ENCODE data around the gene POLR2C.

POLR2C gene

GRCh38 chr16:57447186-57447962 is 15.1 kb upstream of the POLR2C start, which contains the start of the genes CIAPIN1 and COQ9:
CIAPIN1 (minus strand) TSS chr16:57447385; CDS start chr16:57440928, 6,457 bp downstream.
COQ9 (plus strand) TSS chr16:57447479; CDS start chr16:57447506, 27 bp downstream.
- in situ Hi-C loops (cut with MboI; ENCODE audit: low sequenced_read_pairs): no loop called here

DNA sequence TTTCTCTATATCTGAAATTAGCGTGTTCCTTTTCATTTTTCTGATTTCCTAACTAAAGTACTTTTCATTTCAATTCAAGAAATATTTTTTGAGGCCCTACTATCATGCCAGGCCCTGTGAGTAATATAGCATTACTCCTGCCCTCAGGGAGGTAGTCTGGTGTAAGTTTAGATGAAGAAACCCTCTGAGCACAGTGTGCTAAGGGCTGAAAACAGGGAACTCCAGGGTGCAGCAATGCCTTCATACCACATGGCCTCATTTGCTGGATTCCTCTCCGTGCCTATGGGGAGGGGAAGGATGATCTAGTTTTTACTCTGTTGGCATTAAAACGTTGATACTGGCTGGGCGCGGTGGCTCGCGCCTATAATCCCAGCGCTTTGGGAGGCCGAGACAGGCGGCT is 10.5 kb upstream of the POLR2C start:
- in situ Hi-C loops (cut with MboI; ENCODE audit: low sequenced_read_pairs): no loop called here

DNA sequence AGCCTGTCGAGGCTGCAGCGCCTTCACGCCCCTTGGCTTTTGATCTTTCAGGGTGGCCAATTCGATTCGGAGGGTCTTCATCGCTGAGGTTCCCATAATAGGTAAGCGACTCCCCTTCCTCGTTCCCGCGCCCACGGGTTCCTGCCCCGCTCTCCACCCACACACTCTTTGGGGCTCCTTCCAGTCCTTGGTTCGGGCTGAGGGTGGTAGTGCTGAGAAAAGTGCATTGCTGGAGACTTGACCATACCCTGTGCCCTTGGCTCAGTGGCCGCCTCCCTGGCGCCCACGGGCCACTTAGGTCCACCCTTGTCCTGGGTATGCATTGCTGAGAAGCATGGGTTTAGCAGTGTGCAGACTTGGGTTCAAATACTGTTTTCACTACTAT is 491 bp downstream of the POLR2C start:
- in situ Hi-C loops (cut with MboI; ENCODE audit: low sequenced_read_pairs): no loop called here

DNA sequence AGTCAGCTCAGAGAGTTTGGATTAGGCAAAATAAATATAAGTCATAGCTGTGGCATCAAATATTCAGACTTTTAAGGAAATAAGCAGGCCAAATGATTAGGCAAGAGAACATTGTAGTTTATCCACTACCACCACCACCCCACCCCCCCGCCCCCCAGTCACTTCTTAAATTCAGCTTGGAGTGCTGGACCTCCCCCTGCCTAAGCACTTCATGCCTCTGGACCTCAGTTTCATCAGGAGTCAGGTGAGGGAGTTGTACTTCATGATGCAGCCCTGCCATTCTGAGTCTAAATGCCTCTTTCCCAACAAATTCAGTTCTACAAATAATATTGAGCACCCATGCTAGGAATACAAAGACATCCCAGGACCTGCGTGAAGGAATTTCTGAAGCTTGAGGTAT is 2.0 kb downstream of the POLR2C start:
- in situ Hi-C loops (cut with MboI; ENCODE audit: low sequenced_read_pairs): no loop called here

DNA sequence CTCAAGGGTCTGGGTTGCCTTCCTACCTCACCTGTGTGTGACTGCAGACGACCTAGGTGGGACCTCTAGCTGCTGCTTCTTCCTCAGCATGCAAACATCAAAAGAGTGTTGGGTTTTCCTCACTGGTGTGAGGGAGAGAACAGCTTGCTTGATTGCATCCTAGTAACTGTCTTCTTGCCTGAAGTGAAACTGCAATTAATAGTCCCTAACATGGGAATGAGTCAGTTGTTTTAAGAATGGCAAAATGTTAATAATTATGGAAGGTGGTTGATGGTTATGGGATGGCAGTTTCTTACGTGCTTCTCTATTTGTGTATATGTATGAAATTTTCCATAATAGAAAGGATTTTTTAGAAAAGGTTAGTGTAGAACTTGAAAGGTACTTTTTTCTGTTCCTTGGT is 5.9 kb downstream of the POLR2C start:
- in situ Hi-C loops (cut with MboI; ENCODE audit: low sequenced_read_pairs): no loop called here

DNA sequence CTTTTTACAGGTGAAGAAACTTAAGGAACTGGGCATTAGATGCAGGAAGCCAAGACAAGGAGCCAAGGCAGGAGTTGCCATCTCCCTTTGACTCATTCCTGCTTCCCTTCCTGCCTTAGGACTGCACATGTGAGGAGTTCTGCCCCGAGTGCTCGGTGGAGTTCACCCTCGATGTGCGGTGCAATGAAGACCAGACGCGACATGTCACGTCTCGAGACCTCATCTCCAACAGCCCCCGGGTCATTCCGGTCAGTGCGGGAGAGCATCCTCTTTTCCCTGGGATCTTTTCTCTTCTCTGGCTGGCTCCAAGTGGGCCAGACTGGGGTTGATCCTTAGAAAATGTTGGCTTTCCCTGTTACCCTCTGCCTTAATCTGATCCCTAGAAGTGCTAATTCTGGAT is 6.6 kb downstream of the POLR2C start:
- in situ Hi-C loops (cut with MboI; ENCODE audit: low sequenced_read_pairs): no loop called here

GRCh38 chr16:57469917-57470470 is 7.5 kb downstream of the POLR2C start:
- in situ Hi-C loops (cut with MboI; ENCODE audit: low sequenced_read_pairs): no loop called here

DNA sequence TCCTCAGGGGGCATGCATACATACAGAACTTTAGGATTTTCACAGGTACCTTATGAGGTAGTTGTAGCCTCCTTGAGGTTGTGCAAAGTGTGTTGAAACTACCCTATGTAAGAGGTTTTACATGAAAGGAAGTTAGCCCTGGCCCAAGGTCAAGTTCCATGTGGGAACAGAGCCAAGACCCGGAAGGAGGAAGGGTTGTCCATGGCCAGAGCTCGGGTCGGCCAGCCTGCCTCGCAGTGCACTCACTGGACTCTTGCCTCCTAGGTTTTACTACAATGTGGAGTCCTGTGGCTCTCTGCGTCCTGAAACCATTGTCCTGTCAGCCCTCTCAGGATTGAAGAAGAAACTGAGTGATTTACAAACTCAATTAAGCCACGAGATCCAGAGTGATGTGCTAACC is 8.2 kb downstream of the POLR2C start:
- in situ Hi-C loops (cut with MboI; ENCODE audit: low sequenced_read_pairs): no loop called here

DNA sequence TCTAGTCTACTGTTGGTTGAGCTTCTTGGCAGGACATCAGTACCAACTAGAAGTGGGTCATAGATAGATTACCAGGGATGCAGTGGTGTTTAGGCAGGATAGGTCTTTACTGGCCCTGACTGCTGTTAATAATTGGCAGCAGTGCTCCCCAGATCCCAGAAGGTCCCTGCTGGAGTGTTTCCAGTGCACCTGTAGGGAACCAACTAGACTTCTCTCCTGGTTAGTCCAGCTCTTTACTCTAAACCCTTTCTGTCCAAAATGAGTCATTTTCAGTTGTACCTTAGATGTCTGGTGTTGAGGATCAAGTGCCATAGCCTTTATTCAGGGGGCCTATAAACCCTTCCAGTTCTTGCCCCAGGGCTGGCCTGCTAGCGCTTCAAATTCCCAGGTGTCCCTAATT is 8.7 kb downstream of the POLR2C start:
- in situ Hi-C loops (cut with MboI; ENCODE audit: low sequenced_read_pairs): no loop called here

GRCh38 chr16:57471852-57472664 is 9.6 kb downstream of the POLR2C start:
- in situ Hi-C loops (cut with MboI; ENCODE audit: low sequenced_read_pairs): no loop called here

DNA sequence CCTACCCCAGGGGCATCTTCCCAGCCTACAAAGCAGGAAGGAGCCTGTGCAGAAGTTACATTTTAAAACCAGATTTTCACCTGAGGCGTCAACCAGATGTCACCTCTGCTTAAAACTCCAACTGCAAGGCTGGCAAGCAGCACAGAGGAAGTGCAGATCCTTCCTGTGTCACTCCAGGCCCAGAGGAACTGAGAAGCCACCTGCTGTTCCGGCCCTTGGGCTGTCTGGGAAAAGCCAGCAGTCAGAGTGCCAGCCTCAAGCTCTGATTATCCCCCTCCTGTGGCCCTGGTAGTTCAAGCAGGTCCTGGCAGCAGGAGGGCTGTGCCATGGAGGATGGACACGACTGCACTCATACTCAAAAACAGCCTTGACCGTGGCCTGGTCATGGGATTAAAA is 10.2 kb downstream of the POLR2C start:
- in situ Hi-C loops (cut with MboI; ENCODE audit: low sequenced_read_pairs): no loop called here

GRCh38 chr16:57473176-57473840 is 10.8 kb downstream of the POLR2C start:
- in situ Hi-C loops (cut with MboI; ENCODE audit: low sequenced_read_pairs): no loop called here

- in situ Hi-C loops (cut with MboI; ENCODE audit: low sequenced_read_pairs): no loop called here
Observed at GRCh38 chr16:57473906-57474305, 11.4 kb downstream of the POLR2C start.

- in situ Hi-C loops (cut with MboI; ENCODE audit: low sequenced_read_pairs): no loop called here
Observed at GRCh38 chr16:57474671-57475661, 12.5 kb downstream of the POLR2C start.

DNA sequence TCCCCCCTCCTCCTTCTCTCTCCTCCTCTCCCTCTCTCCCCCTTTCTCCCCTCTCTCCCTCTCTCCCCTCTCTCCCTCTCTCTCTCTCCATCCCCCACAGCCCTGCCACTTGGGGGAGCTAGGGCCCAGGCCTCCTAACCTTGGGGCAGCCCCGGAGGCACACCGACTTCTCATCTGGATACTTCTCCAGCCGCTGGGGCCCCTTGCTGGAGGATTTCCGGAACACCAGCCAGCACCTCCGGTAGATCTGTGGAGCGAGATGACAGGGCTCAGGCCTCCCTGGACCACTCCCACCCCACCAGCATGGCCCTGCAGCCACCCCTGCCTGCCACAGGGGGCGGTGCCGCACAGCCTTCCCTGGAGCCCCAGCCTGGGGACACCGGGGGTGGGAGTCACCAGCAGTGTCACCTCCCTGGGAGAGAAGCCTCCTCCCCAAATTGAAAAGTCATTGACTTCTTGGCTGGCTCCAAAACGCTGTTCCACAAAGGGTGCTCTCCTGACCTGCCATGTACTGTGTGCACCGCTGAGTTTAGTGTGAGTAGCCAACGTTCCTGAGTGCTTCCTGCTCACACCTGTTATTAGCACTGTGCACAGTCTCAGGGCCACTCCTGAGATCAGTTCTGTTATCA is 13.3 kb downstream of the POLR2C start:
- in situ Hi-C loops (cut with MboI; ENCODE audit: low sequenced_read_pairs): no loop called here

- in situ Hi-C loops (cut with MboI; ENCODE audit: low sequenced_read_pairs): no loop called here
Observed at GRCh38 chr16:57476546-57477410, 14.3 kb downstream of the POLR2C start.

GRCh38 chr16:57477531-57478202 is 15.2 kb downstream of the POLR2C start:
- in situ Hi-C loops (cut with MboI; ENCODE audit: low sequenced_read_pairs): no loop called here

Data from HL-60/S4 treated with retinoic acid at 250 ng/mL for 4 days and 3 days (cell line).